HFFc6 (cell line): ENCODE data around the gene UFSP2. TPM values are rescaled to one million over a fixed set of nuclear protein-coding genes. Genes with fewer than 3 reads are reported as not detected.

Experiments
- DNase-seq: peaks from one replicate; pipeline ENCODE4 v3.0.0-alpha.2; 2018
- H3K27ac Mint-ChIP-seq: 2 replicates; pipeline ENCODE4 v1.8.0; 2020; ENCODE audit warnings: mild to moderate bottlenecking, mixed read lengths
- H3K27me3 Mint-ChIP-seq: 2 replicates; pipeline ENCODE4 v1.8.0; 2021; ENCODE audit warnings: mild to moderate bottlenecking, moderate library complexity, mixed read lengths; ENCODE audit not compliant: insufficient read depth
- H3K36me3 Mint-ChIP-seq: 2 replicates; pipeline ENCODE4 v1.8.0; 2021; ENCODE audit warnings: low read depth, mixed read lengths
- H3K4me1 Mint-ChIP-seq: 2 replicates; pipeline ENCODE4 v1.8.0; 2020; ENCODE audit warnings: low read depth, mixed read lengths
- H3K4me3 Mint-ChIP-seq: 2 replicates; pipeline ENCODE4 v1.8.0; 2020; ENCODE audit warnings: mild to moderate bottlenecking, moderate library complexity, mixed read lengths
- H3K9me3 Mint-ChIP-seq: 2 replicates; pipeline ENCODE4 v1.8.0; 2020; ENCODE audit warnings: mild to moderate bottlenecking, mixed read lengths
- total RNA-seq, 6 experiments: library from RNA; stranded (reverse); fragmentation: NEBNext Ultra II Directional; extraction: Animal tissue kit (Norgen Biotek cat#: 25700); gene quantifications; 2 replicates in 1 of 6; 3 replicates in 5 of 6; pipeline ENCODE4 v1.2.3, GENCODE V29; 2021
- TF ChIP-seq, protein P1 (sequence below): fragments of 200-600 bp; sonication (generic); IDR thresholded peaks from 2 replicates; pipeline ENCODE4 v1.5.0; 2021; ENCODE audit warnings: antibody characterized with exemption, mild to moderate bottlenecking

The UFSP2 gene
- total RNA-seq, 6 experiments from 2014 or later = 23.1 to 35.6 (median 32.5) TPM

DNA sequence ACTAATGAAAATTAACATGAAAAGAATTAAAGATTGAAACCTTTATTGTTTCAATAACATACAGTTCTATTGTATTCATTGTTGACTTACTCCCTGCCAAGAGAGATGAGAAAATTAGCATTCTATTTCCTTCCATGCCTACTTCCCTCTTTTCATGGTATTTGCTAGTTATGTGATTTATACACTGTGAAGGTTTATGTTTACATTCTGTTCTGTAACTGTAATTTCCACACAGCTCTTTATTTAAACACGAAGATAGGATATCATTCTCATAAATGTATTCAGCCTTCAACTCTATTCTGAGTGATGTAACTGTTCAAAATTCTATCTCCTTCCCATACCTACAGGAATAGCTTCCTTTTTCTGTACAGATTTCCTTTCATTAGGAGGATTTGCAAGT lies 39.1 kb upstream of the UFSP2 start:
- Mint-ChIP-seq H3K36me3 (no peaks in the 10 kb centered on the region), H3K4me3 (no peak overlapping the region), H3K27ac (no peak overlapping the region), H3K9me3 (no peaks in the 10 kb centered on the region), H3K27me3 (peaks cover 61% of the 10 kb centered on the region), H3K4me1 (no peaks in the 10 kb centered on the region)
- TF ChIP-seq, protein P1, sequence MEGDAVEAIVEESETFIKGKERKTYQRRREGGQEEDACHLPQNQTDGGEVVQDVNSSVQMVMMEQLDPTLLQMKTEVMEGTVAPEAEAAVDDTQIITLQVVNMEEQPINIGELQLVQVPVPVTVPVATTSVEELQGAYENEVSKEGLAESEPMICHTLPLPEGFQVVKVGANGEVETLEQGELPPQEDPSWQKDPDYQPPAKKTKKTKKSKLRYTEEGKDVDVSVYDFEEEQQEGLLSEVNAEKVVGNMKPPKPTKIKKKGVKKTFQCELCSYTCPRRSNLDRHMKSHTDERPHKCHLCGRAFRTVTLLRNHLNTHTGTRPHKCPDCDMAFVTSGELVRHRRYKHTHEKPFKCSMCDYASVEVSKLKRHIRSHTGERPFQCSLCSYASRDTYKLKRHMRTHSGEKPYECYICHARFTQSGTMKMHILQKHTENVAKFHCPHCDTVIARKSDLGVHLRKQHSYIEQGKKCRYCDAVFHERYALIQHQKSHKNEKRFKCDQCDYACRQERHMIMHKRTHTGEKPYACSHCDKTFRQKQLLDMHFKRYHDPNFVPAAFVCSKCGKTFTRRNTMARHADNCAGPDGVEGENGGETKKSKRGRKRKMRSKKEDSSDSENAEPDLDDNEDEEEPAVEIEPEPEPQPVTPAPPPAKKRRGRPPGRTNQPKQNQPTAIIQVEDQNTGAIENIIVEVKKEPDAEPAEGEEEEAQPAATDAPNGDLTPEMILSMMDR = no peak
- DNase-seq = no peak

DNA sequence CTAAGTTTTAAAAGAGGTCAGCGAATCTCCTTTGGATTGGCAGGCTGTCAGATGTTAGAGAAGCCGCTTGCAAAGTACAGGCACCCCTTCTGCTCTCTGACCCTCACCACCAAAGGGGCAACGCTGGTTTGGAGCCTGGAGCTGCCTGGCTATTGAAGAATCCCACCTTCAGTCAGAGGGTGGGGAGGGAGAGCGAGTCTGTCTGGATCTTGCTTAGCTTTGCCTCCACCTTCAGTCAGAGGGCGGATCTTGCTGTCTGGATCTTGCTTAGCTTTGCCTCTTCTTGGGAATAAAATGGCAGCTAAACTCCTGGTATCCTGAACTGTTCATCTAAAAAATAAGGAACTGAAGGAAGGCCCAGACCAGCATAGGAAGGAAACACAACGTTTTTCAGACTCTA lies 38.4 kb upstream of the UFSP2 start:
- H3K4me1 Mint-ChIP-seq = no peaks in the 10 kb centered on the region
- peaks cover 60% of the 10 kb centered on the region for H3K27me3 Mint-ChIP-seq
- no peak for DNase-seq
- no peaks in the 10 kb centered on the region for H3K36me3 Mint-ChIP-seq
- no peak overlapping the region for H3K27ac Mint-ChIP-seq
- TF ChIP-seq, protein P1 = no peak
- no peaks in the 10 kb centered on the region for H3K9me3 Mint-ChIP-seq
- no peak overlapping the region for H3K4me3 Mint-ChIP-seq

DNA sequence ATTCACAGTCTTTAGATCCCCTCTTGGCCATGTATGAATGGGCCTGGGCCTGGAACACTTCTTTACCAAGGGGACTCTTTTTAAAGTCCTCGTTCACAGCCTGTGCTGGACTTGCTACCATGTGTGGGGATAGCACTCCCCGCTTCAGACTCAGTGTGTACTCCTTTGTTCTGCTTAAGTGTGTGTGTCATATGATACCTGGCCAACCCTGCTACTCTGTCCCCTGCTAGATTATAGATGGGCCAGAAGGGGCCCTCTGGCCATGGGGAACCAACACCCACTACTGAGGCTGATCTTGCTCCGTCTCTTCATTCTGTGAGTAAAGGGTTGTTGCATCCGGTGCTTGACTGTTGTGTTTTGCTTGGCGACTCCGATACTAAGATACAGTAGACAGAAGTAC lies 37.8 kb upstream of the UFSP2 start:
- Mint-ChIP-seq H3K4me3 (no peak overlapping the region), H3K9me3 (no peaks in the 10 kb centered on the region), H3K4me1 (no peaks in the 10 kb centered on the region), H3K27me3 (peaks cover 55% of the 10 kb centered on the region), H3K36me3 (no peaks in the 10 kb centered on the region), H3K27ac (no peak overlapping the region)
- DNase-seq = no peak
- TF ChIP-seq, protein P1 = no peak

DNA sequence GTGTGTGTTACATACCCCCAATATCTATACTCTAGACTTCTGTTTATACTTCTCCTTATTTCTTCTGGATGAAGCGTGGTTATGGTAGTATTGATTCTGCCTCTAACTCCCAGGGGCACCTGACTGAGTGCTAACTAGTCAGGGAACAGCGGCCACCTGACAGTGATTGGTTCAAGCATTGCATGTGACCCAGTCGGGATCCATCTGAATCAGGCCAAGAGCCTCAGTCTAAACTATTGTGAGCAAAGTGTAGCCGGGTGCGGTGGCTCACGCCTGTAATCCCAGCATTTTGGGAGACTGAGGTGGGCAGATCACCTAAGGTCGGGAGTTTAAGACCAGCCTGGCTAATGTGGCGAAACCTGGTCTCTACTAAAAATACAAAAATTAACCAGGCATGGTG lies 35.8 kb upstream of the UFSP2 start:
- Mint-ChIP-seq H3K4me1 (no peaks in the 10 kb centered on the region), H3K27me3 (peaks cover 47% of the 10 kb centered on the region), H3K4me3 (no peak overlapping the region), H3K27ac (no peak overlapping the region), H3K36me3 (no peaks in the 10 kb centered on the region), H3K9me3 (no peaks in the 10 kb centered on the region)
- TF ChIP-seq, protein P1 = no peak
- DNase-seq = no peak

DNA sequence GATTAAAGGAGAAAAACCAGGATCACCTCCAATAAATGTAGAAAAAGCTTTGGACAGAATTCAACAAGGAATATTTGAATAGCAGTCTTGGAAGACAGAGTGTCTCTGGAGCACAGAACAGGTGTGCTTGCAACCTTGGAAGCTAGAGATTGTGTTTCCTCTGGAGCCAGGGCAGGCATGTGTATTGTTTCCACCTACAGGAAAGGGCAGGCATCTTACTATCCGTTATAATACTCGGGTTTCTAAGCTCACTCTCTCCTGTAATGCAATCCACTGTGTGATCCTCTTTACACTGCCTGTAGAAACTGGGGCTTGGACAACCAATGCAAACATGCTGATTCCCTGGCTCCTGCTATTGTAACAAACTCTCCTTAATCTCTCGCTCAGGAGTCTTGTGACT lies 31.4 kb upstream of the UFSP2 start:
- H3K27ac Mint-ChIP-seq = no peak overlapping the region
- no peak for DNase-seq
- H3K36me3 Mint-ChIP-seq = no peaks in the 10 kb centered on the region
- no peaks in the 10 kb centered on the region for H3K4me1 Mint-ChIP-seq
- TF ChIP-seq, protein P1 = no peak
- no peak overlapping the region for H3K4me3 Mint-ChIP-seq
- H3K9me3 Mint-ChIP-seq = no peaks in the 10 kb centered on the region
- H3K27me3 Mint-ChIP-seq = peaks cover 29% of the 10 kb centered on the region

DNA sequence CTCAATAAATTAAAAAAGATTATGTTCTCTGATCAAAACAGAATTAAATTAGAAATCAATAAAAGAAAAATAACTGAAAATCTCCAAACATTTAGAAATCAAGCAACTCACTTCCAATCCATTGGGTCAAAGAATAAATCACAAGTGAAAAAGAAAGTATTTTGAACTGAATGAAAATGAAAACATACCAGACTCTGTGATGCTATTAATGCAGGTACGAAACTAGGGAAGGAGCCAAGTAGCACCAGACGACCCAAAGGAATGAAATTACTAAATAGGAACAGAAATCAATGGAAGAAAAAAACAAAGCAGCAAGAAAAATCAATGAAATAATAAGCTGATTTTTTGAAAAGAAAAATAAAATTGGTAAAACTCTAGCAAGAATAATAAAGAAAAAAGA lies 30.4 kb upstream of the UFSP2 start:
- Mint-ChIP-seq H3K4me3 (no peak overlapping the region), H3K9me3 (no peaks in the 10 kb centered on the region), H3K27me3 (peaks cover 21% of the 10 kb centered on the region), H3K27ac (no peak overlapping the region), H3K36me3 (no peaks in the 10 kb centered on the region), H3K4me1 (no peaks in the 10 kb centered on the region)
- DNase-seq = no peak
- TF ChIP-seq, protein P1 = no peak
